GM12872 (cell line): Measurements from ENCODE around the gene SLC25A36.

Experiments used
- CTCF ChIP-seq: IDR thresholded peaks from 3 replicates; pipeline ENCODE4 v1.5.1; 2011; ENCODE audit warnings: low read depth, mild to moderate bottlenecking, low read length, moderate library complexity; ENCODE audit not compliant: insufficient read depth

SLC25A36 gene

GRCh38 chr3:140905559-140905958, 36.1 kb upstream of the SLC25A36 start:
- TF ChIP-seq CTCF = no peak

- no peak for TF ChIP-seq CTCF
These were observed 34.9 kb upstream of the SLC25A36 start for GRCh38 chr3:140906785-140907184.

GRCh38 chr3:140910860-140911259, 30.8 kb upstream of the SLC25A36 start:
- TF ChIP-seq CTCF = no peak

GRCh38 chr3:140911822-140912221, 29.8 kb upstream of the SLC25A36 start:
- TF ChIP-seq CTCF = no peak

- TF ChIP-seq CTCF = no peak
These were observed 27.9 kb upstream of the SLC25A36 start for GRCh38 chr3:140913728-140914127.

- TF ChIP-seq CTCF = no peak
These were observed 27.2 kb upstream of the SLC25A36 start for GRCh38 chr3:140914384-140914945.

GRCh38 chr3:140916603-140917002, 25.0 kb upstream of the SLC25A36 start:
- TF ChIP-seq CTCF = no peak
